Measurements from ENCODE around the gene ECE1. TPM values are rescaled to one million over a fixed set of nuclear protein-coding genes. Genes with fewer than 3 reads are reported as not detected.

ECE1 gene
- total and polyA plus RNA-seq, 9 of the 15 experiments (the other 6 are each of a cell fraction or from before 2014, with no cell fraction given) = 0.56 to 34.8 (median 11.0) TPM

DNA sequence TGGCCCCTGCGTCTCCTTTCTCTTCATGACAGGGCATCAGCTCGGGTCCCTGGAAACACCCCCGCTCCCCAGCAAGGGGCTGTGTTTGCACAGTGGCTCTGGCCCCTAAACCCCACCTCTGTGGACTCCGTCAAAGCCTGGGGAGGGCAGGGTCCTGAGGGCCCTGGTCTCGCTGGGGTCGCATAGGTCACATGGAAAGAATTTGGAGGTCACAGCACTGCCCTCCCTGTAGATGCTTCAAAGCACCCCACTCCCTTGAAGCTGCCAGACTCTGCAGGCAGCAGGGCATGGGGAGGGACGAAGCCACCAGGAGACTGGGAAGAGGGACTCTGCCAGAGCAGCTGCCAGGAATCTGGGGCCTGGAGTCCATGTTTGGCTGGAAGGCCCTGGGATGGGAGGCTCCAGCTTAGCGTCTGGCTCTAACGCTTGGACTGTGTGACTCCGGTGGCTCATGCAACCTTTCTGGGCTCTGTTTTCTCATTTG, 36.6 kb upstream of the ECE1 start:
- DNase-seq (ENCODE audit: extremely low read depth in 1 of 4, low spot score in 3 of 4) (no peak), FAIRE-seq (no peak), ATAC-seq (no peak)
- POLR2A ChIA-PET = interaction anchor here (0.6 to 2.5 kb wide), 3 partner anchors 11 to 57 kb away, joined by 3 to 11 read pairs (median 3); no protein-coding TSS in a partner anchor
- CTCF ChIA-PET (ENCODE audit: low intra/inter-chr PET ratio) = no interaction called here
- in situ Hi-C loops (cut with MboI) (no loop called here), intact Hi-C loops (cut with micrococcal nuclease) (no loop called here)
- Histone ChIP-seq H3K36me3 (ENCODE audit: control insufficient read depth, insufficient read depth, low read length) (no peaks in the 10 kb centered on the region; the same call in 2 of the 3 replicates), H3K27me3 (ENCODE audit: control insufficient read depth in 2 of 2, insufficient read depth in 2 of 2, low read length in 2 of 2) (no peaks in the 10 kb centered on the region), H3K4me1 (replicated peaks in 1 of 2; ENCODE audit: control insufficient read depth in 2 of 2, insufficient read depth in 2 of 2, low read length in 2 of 2) (peaks cover 32 to 33% of the 10 kb centered on the region in 2 experiments), H3K9me3 (replicated peaks; ENCODE audit: control insufficient read depth, insufficient read depth, low read depth, low read length) (no peaks in the 10 kb centered on the region), H4K20me1 (replicated peaks; ENCODE audit: control insufficient read depth, insufficient read depth, low read length) (peaks cover 25% of the 10 kb centered on the region), H3K79me2 (ENCODE audit: control insufficient read depth, insufficient read depth, low read length) (peaks cover 2% of the 10 kb centered on the region; the same call in 1 of the 3 replicates), H3K4me3 (no peak overlapping the region), H3K4me2 (ENCODE audit: insufficient read depth, low read length) (no peak overlapping the region), H2AFZ (ENCODE audit: low read depth, low read length) (no peak overlapping the region), H3K27ac (ENCODE audit: extremely low read depth, low read depth, low read length) (no peak overlapping the region), H3K9ac (ENCODE audit: insufficient read depth in 1 of 2, low read depth in 2 of 2, low read length in 2 of 2) (no peak overlapping the region), H3K9me1 (ENCODE audit: control insufficient read depth, insufficient read depth, low read length) (no peaks in the 10 kb centered on the region)
- 71% methylated on average over 10 of the region's 10 CpGs for whole genome bisulfite sequencing (ENCODE audit: insufficient coverage, low coverage, missing lambda C conversion rate)
- TF ChIP-seq, protein P1, sequence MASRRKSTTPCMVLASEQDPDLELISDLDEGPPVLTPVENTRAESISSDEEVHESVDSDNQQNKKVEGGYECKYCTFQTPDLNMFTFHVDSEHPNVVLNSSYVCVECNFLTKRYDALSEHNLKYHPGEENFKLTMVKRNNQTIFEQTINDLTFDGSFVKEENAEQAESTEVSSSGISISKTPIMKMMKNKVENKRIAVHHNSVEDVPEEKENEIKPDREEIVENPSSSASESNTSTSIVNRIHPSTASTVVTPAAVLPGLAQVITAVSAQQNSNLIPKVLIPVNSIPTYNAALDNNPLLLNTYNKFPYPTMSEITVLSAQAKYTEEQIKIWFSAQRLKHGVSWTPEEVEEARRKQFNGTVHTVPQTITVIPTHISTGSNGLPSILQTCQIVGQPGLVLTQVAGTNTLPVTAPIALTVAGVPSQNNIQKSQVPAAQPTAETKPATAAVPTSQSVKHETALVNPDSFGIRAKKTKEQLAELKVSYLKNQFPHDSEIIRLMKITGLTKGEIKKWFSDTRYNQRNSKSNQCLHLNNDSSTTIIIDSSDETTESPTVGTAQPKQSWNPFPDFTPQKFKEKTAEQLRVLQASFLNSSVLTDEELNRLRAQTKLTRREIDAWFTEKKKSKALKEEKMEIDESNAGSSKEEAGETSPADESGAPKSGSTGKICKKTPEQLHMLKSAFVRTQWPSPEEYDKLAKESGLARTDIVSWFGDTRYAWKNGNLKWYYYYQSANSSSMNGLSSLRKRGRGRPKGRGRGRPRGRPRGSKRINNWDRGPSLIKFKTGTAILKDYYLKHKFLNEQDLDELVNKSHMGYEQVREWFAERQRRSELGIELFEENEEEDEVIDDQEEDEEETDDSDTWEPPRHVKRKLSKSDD (conservative IDR thresholded peaks at IDR 0.05; ENCODE audit: low read length) = no peak
- TF ChIP-seq, protein P2, sequence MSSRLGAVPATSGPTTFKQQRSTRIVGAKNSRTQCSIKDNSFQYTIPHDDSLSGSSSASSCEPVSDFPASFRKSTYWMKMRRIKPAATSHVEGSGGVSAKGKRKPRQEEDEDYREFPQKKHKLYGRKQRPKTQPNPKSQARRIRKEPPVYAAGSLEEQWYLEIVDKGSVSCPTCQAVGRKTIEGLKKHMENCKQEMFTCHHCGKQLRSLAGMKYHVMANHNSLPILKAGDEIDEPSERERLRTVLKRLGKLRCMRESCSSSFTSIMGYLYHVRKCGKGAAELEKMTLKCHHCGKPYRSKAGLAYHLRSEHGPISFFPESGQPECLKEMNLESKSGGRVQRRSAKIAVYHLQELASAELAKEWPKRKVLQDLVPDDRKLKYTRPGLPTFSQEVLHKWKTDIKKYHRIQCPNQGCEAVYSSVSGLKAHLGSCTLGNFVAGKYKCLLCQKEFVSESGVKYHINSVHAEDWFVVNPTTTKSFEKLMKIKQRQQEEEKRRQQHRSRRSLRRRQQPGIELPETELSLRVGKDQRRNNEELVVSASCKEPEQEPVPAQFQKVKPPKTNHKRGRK (tag; IDR thresholded peaks at IDR 0.05) = no peak
- TF ChIP-seq, protein P3, sequence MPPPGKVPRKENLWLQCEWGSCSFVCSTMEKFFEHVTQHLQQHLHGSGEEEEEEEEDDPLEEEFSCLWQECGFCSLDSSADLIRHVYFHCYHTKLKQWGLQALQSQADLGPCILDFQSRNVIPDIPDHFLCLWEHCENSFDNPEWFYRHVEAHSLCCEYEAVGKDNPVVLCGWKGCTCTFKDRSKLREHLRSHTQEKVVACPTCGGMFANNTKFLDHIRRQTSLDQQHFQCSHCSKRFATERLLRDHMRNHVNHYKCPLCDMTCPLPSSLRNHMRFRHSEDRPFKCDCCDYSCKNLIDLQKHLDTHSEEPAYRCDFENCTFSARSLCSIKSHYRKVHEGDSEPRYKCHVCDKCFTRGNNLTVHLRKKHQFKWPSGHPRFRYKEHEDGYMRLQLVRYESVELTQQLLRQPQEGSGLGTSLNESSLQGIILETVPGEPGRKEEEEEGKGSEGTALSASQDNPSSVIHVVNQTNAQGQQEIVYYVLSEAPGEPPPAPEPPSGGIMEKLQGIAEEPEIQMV (tag; conservative IDR thresholded peaks at IDR 0.05; ENCODE audit: low read depth) = no peak
- TF ChIP-seq ZNF707 (CRISPR knock-in tag; conservative IDR thresholded peaks at IDR 0.05) (no peak), MEIS2 (IDR thresholded peaks at IDR 0.05; ENCODE audit: partially characterized antibody) (peak; percentile 32)
- BruUV-seq (replicated peaks) = no TSS peak
